A549 (cell line): Measurements from ENCODE around the gene CPT1B. TPM values are rescaled to one million over a fixed set of nuclear protein-coding genes. Genes with fewer than 3 reads are reported as not detected.
"Not testable (repeated sequence)": the region's sequence is repeated elsewhere in the genome, so short reads cannot be mapped to it uniquely, and the experiment has no call there.

Source experiments
- ATAC-seq, 2 experiments: fragments of 200-7000 bp in 1 of 2; fragments of >200 bp in 1 of 2; cut with Nextera tagmentation in 1 of 2; cut with Tn5 transposase in 1 of 2; 3 replicates each; pipeline versions ENCODE4 v1.8.0 to v1.9.1; 2018 to 2020; ENCODE audit warnings: mild to moderate bottlenecking in 1 of 2, moderate library complexity in 1 of 2
- CTCF ChIA-PET: fragments of 300-600 bp; sonication (Branson Sonifier 250); formaldehyde crosslinking; extraction: SDS; loops from one replicate; lab custom pipeline; 2021; ENCODE audit warnings: antibody characterized with exemption, inconsistent platforms; lab: Yijun Ruan, JAX
- POLR2A ChIA-PET: fragments of 350-600 bp; formaldehyde crosslinking; extraction: SDS; loops from one replicate; lab custom pipeline; 2021; ENCODE audit warnings: antibody characterized with exemption, inconsistent platforms; lab: Yijun Ruan, JAX
- DNase-seq, 2 experiments: peaks; one replicate each; pipeline versions ENCODE4 v3.0.0 to v3.0.0-alpha.2; 2011 to 2016; ENCODE audit warnings: low read depth in 1 of 2, low spot score in 1 of 2
- FAIRE-seq: peaks from 2 replicates; lab custom pipeline; 2011; peaks lifted over from hg19 to GRCh38; lab: Jason Lieb, UNC
- H3K27ac ChIP-seq, 2 experiments: fragments of >200 bp; sonication (Bioruptor Twin); formaldehyde crosslinking; 3 replicates each; pipeline ENCODE4 v1.5.1; 2016 to 2017
- H3K4me1 ChIP-seq: fragments of >200 bp; sonication (Bioruptor Twin); formaldehyde crosslinking; 3 replicates; pipeline ENCODE4 v1.6.1; 2016
- H3K4me2 ChIP-seq: fragments of >200 bp; sonication (Bioruptor Twin); formaldehyde crosslinking; 3 replicates; pipeline ENCODE4 v1.6.1; 2016
- H3K4me3 ChIP-seq: fragments of >200 bp; sonication (Bioruptor Twin); formaldehyde crosslinking; 3 replicates; pipeline ENCODE4 v1.5.1; 2016
- H3K9me3 ChIP-seq: fragments of >200 bp; sonication (Bioruptor Twin); formaldehyde crosslinking; 3 replicates; pipeline ENCODE4 v1.6.1; 2016
- CBX8 ChIP-seq: fragments of 200-600 bp; sonication (generic); IDR thresholded peaks from 2 replicates; pipeline ENCODE4 v1.6.1; 2016
- CEBPB ChIP-seq, 2 experiments: fragments of >200 bp in 1 of 2; sonication (Bioruptor Twin) in 1 of 2; formaldehyde crosslinking in 1 of 2; IDR thresholded peaks; 2 replicates each; pipeline ENCODE4 v1.6.1; 2012 to 2016
- CHD2 ChIP-seq: fragments of 150-350 bp; IDR thresholded peaks from 2 replicates; pipeline ENCODE4 v1.6.1; 2014; ENCODE audit warnings: low read length; ENCODE audit not compliant: partially characterized antibody
- ESRRA ChIP-seq: fragments of 150-350 bp; IDR thresholded peaks from 2 replicates; pipeline ENCODE4 v1.6.1; 2014; ENCODE audit warnings: mild to moderate bottlenecking, low read length, borderline replicate concordance
- FOSB ChIP-seq: fragments of 250-450 bp; sonication (Bioruptor Pico); IDR thresholded peaks from 2 replicates; pipeline ENCODE4 v1.5.0; 2020; ENCODE audit warnings: mild to moderate bottlenecking, moderate library complexity
- FOSL2 ChIP-seq, 2 experiments: fragments of 450-650 bp in 1 of 2; fragments of >200 bp in 1 of 2; sonication (Bioruptor Twin) in 1 of 2; formaldehyde crosslinking; IDR thresholded peaks; 2 replicates each; pipeline versions ENCODE4 v1.5.0 to v1.6.1; 2016 to 2020; ENCODE audit warnings: mild to moderate bottlenecking in 1 of 2, moderate library complexity in 1 of 2
- HES2 ChIP-seq: fragments of >200 bp; sonication (Bioruptor Twin); formaldehyde crosslinking; IDR thresholded peaks from 2 replicates; pipeline ENCODE4 v1.6.1; 2016
- KDM1A ChIP-seq: fragments of 200-600 bp; sonication (generic); IDR thresholded peaks from 2 replicates; pipeline ENCODE4 v1.6.1; 2016; ENCODE audit warnings: low read depth, mild to moderate bottlenecking
- MAFK ChIP-seq: fragments of 450-650 bp; IDR thresholded peaks from 2 replicates; pipeline ENCODE4 v1.6.1; 2014; ENCODE audit not compliant: partially characterized antibody
- NR3C1 ChIP-seq: fragments of >200 bp; sonication (Bioruptor Twin); formaldehyde crosslinking; IDR thresholded peaks from 3 replicates; pipeline ENCODE4 v1.6.1; 2017
- PHF8 ChIP-seq: fragments of 200-600 bp; sonication (generic); IDR thresholded peaks from 2 replicates; pipeline ENCODE4 v1.6.1; 2016; ENCODE audit warnings: low read depth, mild to moderate bottlenecking, antibody characterized with exemption, moderate library complexity, borderline replicate concordance
- POLR2A ChIP-seq: IDR thresholded peaks from 2 replicates; pipeline ENCODE4 v1.6.1; 2012; ENCODE audit warnings: mild to moderate bottlenecking, low read length
- RAD21 ChIP-seq, 2 experiments: fragments of >200 bp in 1 of 2; sonication (Bioruptor Twin) in 1 of 2; formaldehyde crosslinking in 1 of 2; IDR thresholded peaks in 1 of 2; conservative IDR thresholded peaks in 1 of 2; 2 replicates in 1 of 2; 3 replicates in 1 of 2; pipeline ENCODE4 v1.6.1; 2012 to 2018; ENCODE audit warnings: inconsistent platforms in 1 of 2
- RARB ChIP-seq: fragments of 250-450 bp; sonication (Bioruptor Pico); IDR thresholded peaks from 2 replicates; pipeline ENCODE4 v1.8.0; 2021; ENCODE audit warnings: mild to moderate bottlenecking, moderate library complexity
- RCOR1 ChIP-seq: fragments of 150-350 bp; IDR thresholded peaks from 2 replicates; pipeline ENCODE4 v1.6.1; 2014; ENCODE audit warnings: antibody characterized with exemption, low read length, low read depth
- REST ChIP-seq: fragments of 200-600 bp; sonication (generic); IDR thresholded peaks from 2 replicates; pipeline ENCODE4 v1.6.1; 2016; ENCODE audit warnings: antibody characterized with exemption, mild to moderate bottlenecking, moderate library complexity
- SMC3 ChIP-seq: fragments of >200 bp; sonication (Bioruptor Twin); formaldehyde crosslinking; IDR thresholded peaks from 3 replicates; pipeline ENCODE4 v1.6.1; 2018; ENCODE audit warnings: inconsistent platforms
- TFCP2L1 ChIP-seq: fragments of 250-450 bp; sonication (Bioruptor Pico); IDR thresholded peaks from 2 replicates; pipeline ENCODE4 v1.5.0; 2021; ENCODE audit warnings: mild to moderate bottlenecking
- WGBS: methylation state at CpG from one replicate; pipeline ENCODE4 v1.1.6; 2017; ENCODE audit errors: missing lambda C conversion rate; 5-methylcytosine and 5-hydroxymethylcytosine counted together
- polyA plus RNA-seq, 4 experiments: library from polyadenylated mRNA; depleted of rRNA in 3 of 4; stranded (reverse); fragments of >200 nt; fragmentation: RNase III in 1 of 4; extraction: RNeasy Plus Mini Kit Qiagen cat#74134 plus additional on column Dnase treatment in 1 of 4; gene quantifications; 2 replicates in 3 of 4; 3 replicates in 1 of 4; pipeline ENCODE4 v1.2.3, GENCODE V29; 2011 to 2017
- TF ChIP-seq, protein P1 (sequence below): IDR thresholded peaks from 2 replicates; pipeline ENCODE4 v1.6.1; 2012; ENCODE audit warnings: low read depth, borderline replicate concordance

The CPT1B gene
- polyA plus RNA-seq, 2 of the 4 experiments (the other 2 are of a cell fraction), result 12.1 to 26.5 TPM

DNA sequence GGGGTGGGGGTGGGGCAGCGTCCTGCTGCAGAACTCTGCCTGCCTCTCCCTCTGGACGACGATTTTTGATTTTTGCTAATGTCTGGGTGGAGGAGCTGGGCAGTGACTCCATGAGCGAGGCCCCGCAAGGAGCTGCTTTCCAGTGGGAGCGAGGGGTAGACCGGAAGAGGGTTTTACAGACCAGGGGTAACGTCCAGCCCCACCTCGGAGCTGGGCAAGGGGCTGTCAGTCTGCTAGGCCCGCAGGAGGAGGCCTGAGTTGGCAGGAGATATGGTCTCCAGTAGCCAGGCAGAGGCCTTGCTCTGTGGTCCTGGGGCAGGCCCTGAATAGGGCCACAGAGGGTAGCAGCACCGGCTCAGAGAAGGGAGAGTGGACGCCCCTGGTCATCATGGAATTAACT lies 31.4 kb upstream of the CPT1B start (continued):
- no peak for TF ChIP-seq PHF8

GRCh38 chr22:50608996-50609395 lies 30.8 kb upstream of the CPT1B start:
- Histone ChIP-seq H3K4me2 (no peak overlapping the region), H3K9me3 (no peaks in the 10 kb centered on the region), H3K27ac (no peak overlapping the region), H3K4me3 (no peak overlapping the region), H3K4me1 (no peaks in the 10 kb centered on the region)
- WGBS, result 92% methylated on average over 2 of the region's 10 CpGs
- no peak for FAIRE-seq
- ChIA-PET CTCF (interaction anchor here (0.6 to 2.4 kb wide), 3 partner anchors 10 to 46 kb away, joined by 3 to 15 read pairs (median 5); partner anchors contain the start of gene SYCE3), POLR2A (no interaction called here)
- no peak for DNase-seq
- ATAC-seq, result no peak
- TF ChIP-seq CBX8 (no peak), CEBPB (IDR thresholded peaks at IDR 0.05) (no peak), RARB (CRISPR knock-in tag) (no peak), NR3C1 (no peak), FOSL2 (IDR thresholded peaks at IDR 0.05) (no peak), FOSL2 (CRISPR knock-in tag; IDR thresholded peaks at IDR 0.05) (no peak), HES2 (no peak), RCOR1 (no peak), ESRRA (no peak), MAFK (no peak), KDM1A (no peak), REST (no peak), RAD21 (conservative IDR thresholded peaks at IDR 0.05 in 1 of 2, IDR thresholded peaks at IDR 0.05 in 1 of 2) (no peak), POLR2A (no peak), FOSB (no peak), CHD2 (no peak), TFCP2L1 (no peak), SMC3 (no peak)
- TF ChIP-seq, protein P1, sequence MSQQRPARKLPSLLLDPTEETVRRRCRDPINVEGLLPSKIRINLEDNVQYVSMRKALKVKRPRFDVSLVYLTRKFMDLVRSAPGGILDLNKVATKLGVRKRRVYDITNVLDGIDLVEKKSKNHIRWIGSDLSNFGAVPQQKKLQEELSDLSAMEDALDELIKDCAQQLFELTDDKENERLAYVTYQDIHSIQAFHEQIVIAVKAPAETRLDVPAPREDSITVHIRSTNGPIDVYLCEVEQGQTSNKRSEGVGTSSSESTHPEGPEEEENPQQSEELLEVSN, result no peak

GRCh38 chr22:50608058-50608840 lies 30.0 kb upstream of the CPT1B start:
- H3K27ac ChIP-seq, H3K9me3 ChIP-seq, POLR2A ChIA-PET, H3K4me3 ChIP-seq, ATAC-seq, FAIRE-seq, H3K4me2 ChIP-seq, H3K4me1 ChIP-seq, DNase-seq: not testable (repeated sequence)
- CTCF ChIA-PET, result interaction anchor here (2.2 to 2.4 kb wide), 2 partner anchors 13 to 45 kb away, joined by 5 to 15 read pairs; partner anchors contain the start of gene SYCE3
- WGBS, result 71% methylated on average over 30 of the region's 39 CpGs
